Measurements from ENCODE around the gene MBOAT2.
A peak's percentile ranks its signal among the peaks of the same experiment; 100 is the strongest.

The MBOAT2 gene

GRCh38 chr2:8839189-8839965 is 164.1 kb downstream of the MBOAT2 start:
- H3K36me3 ChIP-seq (ENCODE audit: control insufficient read depth in 2 of 2, insufficient read depth in 2 of 2, low read length in 2 of 2) = no peaks in the 10 kb centered on the region
- peaks cover 4 to 9% of the 10 kb centered on the region in 2 donors for H3K4me1 ChIP-seq (ENCODE audit: control insufficient read depth in 2 of 2, insufficient read depth in 2 of 2, low read length in 2 of 2)
- H3K27ac ChIP-seq (ENCODE audit: low read depth in 2 of 2, low read length in 2 of 2) = no peak overlapping the region
- H3K4me3 ChIP-seq (ENCODE audit: low read length in 2 of 2) = no peak overlapping the region
- H3K9ac ChIP-seq (ENCODE audit: low read depth in 1 of 2, low read length in 2 of 2) = no peak overlapping the region
- H3K9me3 ChIP-seq (ENCODE audit: control insufficient read depth in 2 of 2, low read length in 2 of 2) = no peaks in the 10 kb centered on the region
- no peaks in the 10 kb centered on the region for H3K27me3 ChIP-seq (ENCODE audit: control insufficient read depth in 2 of 2, insufficient read depth in 2 of 2, low read length in 2 of 2)

- Histone ChIP-seq H3K27me3 (ENCODE audit: control insufficient read depth in 2 of 2, insufficient read depth in 2 of 2, low read length in 2 of 2) (no peaks in the 10 kb centered on the region), H3K36me3 (ENCODE audit: control insufficient read depth in 2 of 2, insufficient read depth in 2 of 2, low read length in 2 of 2) (no peaks in the 10 kb centered on the region), H3K27ac (ENCODE audit: low read depth in 2 of 2, low read length in 2 of 2) (no peak overlapping the region), H3K9ac (ENCODE audit: low read depth in 1 of 2, low read length in 2 of 2) (no peak overlapping the region), H3K4me1 (ENCODE audit: control insufficient read depth in 2 of 2, insufficient read depth in 2 of 2, low read length in 2 of 2) (peaks cover 4 to 9% of the 10 kb centered on the region in 2 donors), H3K4me3 (ENCODE audit: low read length in 2 of 2) (peak overlapping the region; percentile 93 to 95), H3K9me3 (ENCODE audit: control insufficient read depth in 2 of 2, low read length in 2 of 2) (no peaks in the 10 kb centered on the region)
These were observed 165.7 kb downstream of the MBOAT2 start for GRCh38 chr2:8837795-8838140.

DNA sequence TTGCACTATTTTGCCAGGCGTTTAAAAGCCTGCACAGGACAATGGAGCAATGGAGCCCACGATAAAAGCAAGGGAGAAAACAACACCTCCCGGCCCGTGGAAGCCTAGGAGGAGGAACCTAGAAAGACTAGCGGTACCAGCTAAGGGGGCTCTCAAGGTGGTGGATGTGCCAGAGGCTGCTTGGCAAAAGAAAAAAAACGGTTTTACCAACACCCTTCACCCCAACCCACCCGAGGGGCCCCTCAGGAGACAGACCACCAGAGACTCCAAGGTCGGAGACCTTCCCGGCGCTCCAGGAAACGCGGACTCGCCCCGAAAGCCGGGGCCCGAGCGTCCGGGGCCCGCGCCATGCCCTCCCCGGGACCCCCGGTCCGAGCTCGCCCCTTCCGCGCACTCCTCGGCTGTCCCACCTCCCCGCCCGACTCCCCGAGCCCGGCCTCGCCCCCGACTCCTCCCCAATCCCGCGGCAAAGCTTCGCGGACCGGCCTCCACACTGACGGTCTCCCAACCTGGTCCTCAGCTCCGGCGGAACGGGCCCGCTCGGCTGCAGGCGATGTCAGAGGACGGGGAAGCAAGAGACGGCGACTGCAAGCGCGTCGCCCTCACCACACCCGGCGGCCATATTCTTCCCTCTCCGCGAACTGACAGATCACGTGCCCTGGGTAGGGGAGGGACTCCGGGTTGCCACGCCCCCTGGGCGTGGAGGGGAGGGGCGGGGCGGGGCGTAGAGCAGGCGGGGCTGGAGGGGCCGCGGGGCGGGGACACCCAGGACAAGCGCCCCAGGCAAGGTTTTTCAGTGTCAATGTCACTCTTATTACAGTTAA is 166.3 kb downstream of the MBOAT2 start, which contains the start of gene KIDINS220:
KIDINS220 (minus strand) TSS at position 643 of the 824 bp plus-strand sequence. CDS start 10,520 bp downstream, outside the sequence.
- peak within 1 kb of the TSS; percentile 84 for H3K9ac ChIP-seq (ENCODE audit: low read depth in 1 of 2, low read length in 2 of 2)
- H3K27ac ChIP-seq (ENCODE audit: low read depth in 2 of 2, low read length in 2 of 2) = peak within 1 kb of the TSS; percentile 77 to 89
- H3K27me3 ChIP-seq (ENCODE audit: control insufficient read depth in 2 of 2, insufficient read depth in 2 of 2, low read length in 2 of 2) = no peaks in the 10 kb centered on the region
- peak within 1 kb of the TSS; percentile 93 to 95 for H3K4me3 ChIP-seq (ENCODE audit: low read length in 2 of 2)
- peaks cover 4 to 9% of the 10 kb centered on the region in 2 donors for H3K4me1 ChIP-seq (ENCODE audit: control insufficient read depth in 2 of 2, insufficient read depth in 2 of 2, low read length in 2 of 2)
- H3K36me3 ChIP-seq (ENCODE audit: control insufficient read depth in 2 of 2, insufficient read depth in 2 of 2, low read length in 2 of 2) = no peaks in the 10 kb centered on the region
- no peaks in the 10 kb centered on the region for H3K9me3 ChIP-seq (ENCODE audit: control insufficient read depth in 2 of 2, low read length in 2 of 2)

DNA sequence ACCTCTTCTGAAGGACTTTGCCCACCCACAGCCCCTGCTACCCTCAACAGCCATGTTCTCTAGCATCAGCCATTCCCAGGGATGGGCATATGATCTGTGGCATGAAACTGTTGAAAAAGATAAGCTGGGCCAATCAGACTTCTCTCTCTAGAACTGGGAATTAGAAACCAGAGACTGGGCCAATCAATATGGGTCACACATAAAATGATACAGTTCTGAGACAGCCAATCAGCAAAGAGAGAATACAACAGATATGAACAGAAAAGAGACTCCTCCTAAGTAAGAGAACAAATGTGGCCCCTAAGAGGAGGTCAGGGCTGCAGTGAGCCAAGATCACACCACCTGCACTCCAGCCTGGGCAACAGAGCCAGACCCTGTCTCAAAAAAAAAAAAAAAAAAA is 168.2 kb downstream of the MBOAT2 start:
- Histone ChIP-seq H3K9ac (ENCODE audit: low read depth in 1 of 2, low read length in 2 of 2) (no peak overlapping the region), H3K27me3 (ENCODE audit: control insufficient read depth in 2 of 2, insufficient read depth in 2 of 2, low read length in 2 of 2) (no peaks in the 10 kb centered on the region), H3K9me3 (ENCODE audit: control insufficient read depth in 2 of 2, low read length in 2 of 2) (no peaks in the 10 kb centered on the region), H3K4me3 (ENCODE audit: low read length in 2 of 2) (no peak overlapping the region), H3K4me1 (ENCODE audit: control insufficient read depth in 2 of 2, insufficient read depth in 2 of 2, low read length in 2 of 2) (peaks cover 4 to 9% of the 10 kb centered on the region in 2 donors), H3K36me3 (ENCODE audit: control insufficient read depth in 2 of 2, insufficient read depth in 2 of 2, low read length in 2 of 2) (no peaks in the 10 kb centered on the region), H3K27ac (ENCODE audit: low read depth in 2 of 2, low read length in 2 of 2) (no peak overlapping the region)

DNA sequence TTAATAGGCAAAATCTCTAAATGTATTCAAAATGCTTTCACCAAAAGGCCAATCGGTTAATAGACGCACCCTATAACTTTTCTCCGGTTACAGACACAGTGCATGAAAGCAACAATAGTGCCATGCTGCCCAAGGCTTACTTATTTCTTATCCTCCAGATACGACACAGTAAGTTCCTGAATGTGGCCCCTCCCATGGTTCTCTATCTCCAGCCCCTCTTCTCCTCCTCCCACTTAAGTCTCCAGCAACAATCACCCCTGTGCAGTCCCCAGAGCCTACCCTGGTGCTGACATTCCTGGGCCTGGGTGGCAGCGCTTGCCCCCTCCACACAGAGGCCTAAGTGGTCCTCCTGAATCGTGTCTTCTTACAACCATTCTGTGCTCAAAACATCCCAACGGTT is 169.6 kb downstream of the MBOAT2 start:
- Histone ChIP-seq H3K9me3 (ENCODE audit: control insufficient read depth in 2 of 2, low read length in 2 of 2) (no peaks in the 10 kb centered on the region), H3K9ac (ENCODE audit: low read depth in 1 of 2, low read length in 2 of 2) (no peak overlapping the region), H3K4me3 (ENCODE audit: low read length in 2 of 2) (no peak overlapping the region), H3K27ac (ENCODE audit: low read depth in 2 of 2, low read length in 2 of 2) (no peak overlapping the region), H3K27me3 (ENCODE audit: control insufficient read depth in 2 of 2, insufficient read depth in 2 of 2, low read length in 2 of 2) (no peaks in the 10 kb centered on the region), H3K4me1 (ENCODE audit: control insufficient read depth in 2 of 2, insufficient read depth in 2 of 2, low read length in 2 of 2) (peaks cover 4 to 9% of the 10 kb centered on the region in 2 donors), H3K36me3 (ENCODE audit: control insufficient read depth in 2 of 2, insufficient read depth in 2 of 2, low read length in 2 of 2) (no peaks in the 10 kb centered on the region)

- Histone ChIP-seq H3K9me3 (ENCODE audit: control insufficient read depth in 2 of 2, low read length in 2 of 2) (no peaks in the 10 kb centered on the region), H3K27me3 (ENCODE audit: control insufficient read depth in 2 of 2, insufficient read depth in 2 of 2, low read length in 2 of 2) (no peaks in the 10 kb centered on the region), H3K4me1 (ENCODE audit: control insufficient read depth in 2 of 2, insufficient read depth in 2 of 2, low read length in 2 of 2) (peaks cover 0 to 9% of the 10 kb centered on the region in 2 donors), H3K36me3 (ENCODE audit: control insufficient read depth in 2 of 2, insufficient read depth in 2 of 2, low read length in 2 of 2) (peaks cover 3 to 4% of the 10 kb centered on the region in 2 donors), H3K9ac (ENCODE audit: low read depth in 1 of 2, low read length in 2 of 2) (no peak overlapping the region), H3K27ac (ENCODE audit: low read depth in 2 of 2, low read length in 2 of 2) (no peak overlapping the region), H3K4me3 (ENCODE audit: low read length in 2 of 2) (no peak overlapping the region)
These were observed 172.0 kb downstream of the MBOAT2 start for GRCh38 chr2:8831516-8831915.

- H3K4me1 ChIP-seq (ENCODE audit: control insufficient read depth in 2 of 2, insufficient read depth in 2 of 2, low read length in 2 of 2) = no peaks in the 10 kb centered on the region
- no peak overlapping the region for H3K27ac ChIP-seq (ENCODE audit: low read depth in 2 of 2, low read length in 2 of 2)
- H3K36me3 ChIP-seq (ENCODE audit: control insufficient read depth in 2 of 2, insufficient read depth in 2 of 2, low read length in 2 of 2) = peaks cover 13 to 14% of the 10 kb centered on the region in 2 donors
- no peaks in the 10 kb centered on the region for H3K27me3 ChIP-seq (ENCODE audit: control insufficient read depth in 2 of 2, insufficient read depth in 2 of 2, low read length in 2 of 2)
- no peaks in the 10 kb centered on the region for H3K9me3 ChIP-seq (ENCODE audit: control insufficient read depth in 2 of 2, low read length in 2 of 2)
- no peak overlapping the region for H3K9ac ChIP-seq (ENCODE audit: low read depth in 1 of 2, low read length in 2 of 2)
- no peak overlapping the region for H3K4me3 ChIP-seq (ENCODE audit: low read length in 2 of 2)
These were observed 175.8 kb downstream of the MBOAT2 start for GRCh38 chr2:8827729-8828128.

- peaks cover 21 to 27% of the 10 kb centered on the region in 2 donors for H3K36me3 ChIP-seq (ENCODE audit: control insufficient read depth in 2 of 2, insufficient read depth in 2 of 2, low read length in 2 of 2)
These were observed 181.3 kb downstream of the MBOAT2 start for GRCh38 chr2:8822218-8822617.

DNA sequence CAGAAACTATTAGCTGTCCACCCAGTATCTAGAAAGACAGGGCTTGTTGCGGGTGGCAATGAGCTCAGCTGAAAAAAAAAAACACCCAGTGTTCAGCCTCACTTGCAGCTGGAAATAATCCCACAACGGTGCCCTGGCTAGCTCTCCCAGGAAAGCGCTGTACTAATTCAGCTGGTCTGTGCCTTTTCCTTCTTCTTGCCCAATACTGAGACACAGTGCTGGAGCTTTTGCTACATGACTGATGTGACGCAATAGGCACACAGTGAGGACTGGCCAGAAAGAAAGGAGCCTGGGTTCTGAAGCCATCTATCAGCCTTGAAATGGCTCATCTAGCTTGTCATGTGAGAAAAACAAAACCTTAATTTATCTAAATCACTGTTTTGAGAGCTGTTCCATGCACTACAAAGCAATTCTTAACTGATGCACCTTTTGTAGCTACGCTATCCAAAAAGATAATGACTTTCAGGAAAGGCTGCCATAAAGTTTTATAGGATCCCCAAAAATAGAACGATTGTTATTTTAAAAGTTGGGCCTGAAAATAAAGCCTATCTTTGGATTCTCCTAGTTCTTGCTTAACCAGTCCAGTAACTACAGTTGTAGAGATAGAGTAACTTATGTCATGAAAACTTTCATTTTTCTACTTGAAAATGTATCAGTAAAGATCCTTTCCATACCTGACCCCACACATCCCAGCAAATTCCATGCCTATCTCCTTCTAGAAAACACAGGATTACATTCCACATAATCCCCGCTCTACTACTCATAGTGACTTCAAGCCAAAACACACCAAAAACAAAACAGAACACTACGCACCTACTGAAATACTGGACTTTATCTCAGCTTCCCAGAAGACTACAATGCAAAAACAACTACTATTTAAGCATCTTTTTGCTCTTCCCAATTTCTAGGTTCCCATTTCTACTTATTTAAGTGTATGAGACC is 181.9 kb downstream of the MBOAT2 start:
- no peaks in the 10 kb centered on the region for H3K4me1 ChIP-seq (ENCODE audit: control insufficient read depth in 2 of 2, insufficient read depth in 2 of 2, low read length in 2 of 2)
- no peaks in the 10 kb centered on the region for H3K27me3 ChIP-seq (ENCODE audit: control insufficient read depth in 2 of 2, insufficient read depth in 2 of 2, low read length in 2 of 2)
- H3K36me3 ChIP-seq (ENCODE audit: control insufficient read depth in 2 of 2, insufficient read depth in 2 of 2, low read length in 2 of 2) = peaks cover 17 to 31% of the 10 kb centered on the region in 2 donors
- H3K9ac ChIP-seq (ENCODE audit: low read depth in 1 of 2, low read length in 2 of 2) = no peak overlapping the region
- no peak overlapping the region for H3K4me3 ChIP-seq (ENCODE audit: low read length in 2 of 2)
- H3K9me3 ChIP-seq (ENCODE audit: control insufficient read depth in 2 of 2, low read length in 2 of 2) = no peaks in the 10 kb centered on the region
- no peak overlapping the region for H3K27ac ChIP-seq (ENCODE audit: low read depth in 2 of 2, low read length in 2 of 2)

More at GRCh38 chr2:8822218-8822617, 181.3 kb downstream of the MBOAT2 start:
- H3K9me3 ChIP-seq (ENCODE audit: control insufficient read depth in 2 of 2, low read length in 2 of 2) = no peaks in the 10 kb centered on the region
- H3K27me3 ChIP-seq (ENCODE audit: control insufficient read depth in 2 of 2, insufficient read depth in 2 of 2, low read length in 2 of 2) = no peaks in the 10 kb centered on the region
- H3K9ac ChIP-seq (ENCODE audit: low read depth in 1 of 2, low read length in 2 of 2) = no peak overlapping the region
- H3K4me1 ChIP-seq (ENCODE audit: control insufficient read depth in 2 of 2, insufficient read depth in 2 of 2, low read length in 2 of 2) = no peaks in the 10 kb centered on the region
- H3K4me3 ChIP-seq (ENCODE audit: low read length in 2 of 2) = no peak overlapping the region
- no peak overlapping the region for H3K27ac ChIP-seq (ENCODE audit: low read depth in 2 of 2, low read length in 2 of 2)
